GM06990 (cell line): ENCODE data around the gene HSD17B12.

ENCODE experiments used
- DNase-seq: peaks from one replicate; pipeline ENCODE4 v3.0.0-alpha.2; 2011; ENCODE audit not compliant: insufficient read length; ENCODE audit errors: extremely low read depth
- H3K27me3 ChIP-seq: replicated peaks from 2 replicates; pipeline ENCODE4 v1.6.0; 2011; ENCODE audit warnings: low read length; ENCODE audit not compliant: control insufficient read depth, insufficient read depth
- H3K36me3 ChIP-seq: 2 replicates; pipeline ENCODE4 v1.5.1; 2011; ENCODE audit warnings: low read length; ENCODE audit not compliant: control insufficient read depth, insufficient read depth
- H3K4me3 ChIP-seq: replicated peaks from 2 replicates; pipeline ENCODE4 v1.5.1; 2011; ENCODE audit warnings: low read depth, mild to moderate bottlenecking, control low read depth, low read length
- TF ChIP-seq, protein P1 (sequence below): IDR thresholded peaks from 2 replicates; pipeline ENCODE4 v1.5.1; 2011; ENCODE audit warnings: low read length, control low read depth, mild to moderate bottlenecking, inconsistent platforms; ENCODE audit not compliant: insufficient read depth, poor library complexity, severe bottlenecking

The HSD17B12 gene

GRCh38 chr11:43786016-43786415 is 105.5 kb downstream of the HSD17B12 start:
- no peak overlapping the region for H3K4me3 ChIP-seq
- H3K27me3 ChIP-seq: no peaks in the 10 kb centered on the region
- TF ChIP-seq, protein P1, sequence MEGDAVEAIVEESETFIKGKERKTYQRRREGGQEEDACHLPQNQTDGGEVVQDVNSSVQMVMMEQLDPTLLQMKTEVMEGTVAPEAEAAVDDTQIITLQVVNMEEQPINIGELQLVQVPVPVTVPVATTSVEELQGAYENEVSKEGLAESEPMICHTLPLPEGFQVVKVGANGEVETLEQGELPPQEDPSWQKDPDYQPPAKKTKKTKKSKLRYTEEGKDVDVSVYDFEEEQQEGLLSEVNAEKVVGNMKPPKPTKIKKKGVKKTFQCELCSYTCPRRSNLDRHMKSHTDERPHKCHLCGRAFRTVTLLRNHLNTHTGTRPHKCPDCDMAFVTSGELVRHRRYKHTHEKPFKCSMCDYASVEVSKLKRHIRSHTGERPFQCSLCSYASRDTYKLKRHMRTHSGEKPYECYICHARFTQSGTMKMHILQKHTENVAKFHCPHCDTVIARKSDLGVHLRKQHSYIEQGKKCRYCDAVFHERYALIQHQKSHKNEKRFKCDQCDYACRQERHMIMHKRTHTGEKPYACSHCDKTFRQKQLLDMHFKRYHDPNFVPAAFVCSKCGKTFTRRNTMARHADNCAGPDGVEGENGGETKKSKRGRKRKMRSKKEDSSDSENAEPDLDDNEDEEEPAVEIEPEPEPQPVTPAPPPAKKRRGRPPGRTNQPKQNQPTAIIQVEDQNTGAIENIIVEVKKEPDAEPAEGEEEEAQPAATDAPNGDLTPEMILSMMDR: no peak
- peaks cover 4% of the 10 kb centered on the region for H3K36me3 ChIP-seq
- DNase-seq: no peak

- H3K36me3 ChIP-seq: peaks cover 4% of the 10 kb centered on the region
- TF ChIP-seq, protein P1: no peak
- no peak overlapping the region for H3K4me3 ChIP-seq
- H3K27me3 ChIP-seq: no peaks in the 10 kb centered on the region
- no peak for DNase-seq
Observed at GRCh38 chr11:43787824-43788223, 107.3 kb downstream of the HSD17B12 start.

- DNase-seq: no peak
- Histone ChIP-seq H3K4me3 (no peak overlapping the region), H3K27me3 (no peaks in the 10 kb centered on the region), H3K36me3 (peaks cover 4% of the 10 kb centered on the region)
- TF ChIP-seq, protein P1: no peak
Observed at GRCh38 chr11:43788421-43788820, 107.9 kb downstream of the HSD17B12 start.

DNA sequence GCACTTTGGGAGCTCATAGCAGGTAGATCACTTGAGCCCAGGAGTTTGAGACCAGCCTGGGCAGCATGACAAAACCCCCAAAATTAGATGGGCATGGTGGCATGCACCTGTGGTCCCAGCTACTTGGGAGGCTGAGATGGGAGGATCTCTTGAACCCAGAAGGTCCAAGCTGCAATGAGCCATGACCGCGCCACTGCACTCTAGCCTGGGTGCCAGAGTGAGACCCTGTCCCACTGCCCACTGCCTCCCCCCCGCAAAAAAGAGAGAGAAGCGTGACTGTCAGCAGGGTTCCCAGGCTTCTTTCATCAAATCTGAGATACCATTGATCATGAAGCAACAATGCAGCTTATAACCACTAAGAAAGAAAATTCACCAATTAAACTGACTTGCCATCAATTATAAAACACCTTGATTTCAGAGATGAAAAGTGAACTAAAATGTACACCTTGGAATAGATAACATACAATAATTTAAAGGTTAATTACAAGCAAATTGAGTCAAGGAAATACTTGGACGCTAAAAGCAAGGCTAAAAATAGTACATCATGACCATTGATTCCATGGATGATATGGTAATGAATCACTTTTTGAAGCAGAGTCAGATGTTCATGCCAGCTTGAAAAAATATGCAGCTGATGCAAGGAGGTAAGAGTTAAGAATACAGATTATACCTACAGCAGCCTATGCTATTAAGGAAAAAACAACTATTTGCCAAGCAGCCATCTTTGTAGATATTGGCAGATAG is 109.3 kb downstream of the HSD17B12 start:
- H3K27me3 ChIP-seq: no peaks in the 10 kb centered on the region
- H3K4me3 ChIP-seq: no peak overlapping the region
- peaks cover 4% of the 10 kb centered on the region for H3K36me3 ChIP-seq
- TF ChIP-seq, protein P1: no peak
- no peak for DNase-seq

DNA sequence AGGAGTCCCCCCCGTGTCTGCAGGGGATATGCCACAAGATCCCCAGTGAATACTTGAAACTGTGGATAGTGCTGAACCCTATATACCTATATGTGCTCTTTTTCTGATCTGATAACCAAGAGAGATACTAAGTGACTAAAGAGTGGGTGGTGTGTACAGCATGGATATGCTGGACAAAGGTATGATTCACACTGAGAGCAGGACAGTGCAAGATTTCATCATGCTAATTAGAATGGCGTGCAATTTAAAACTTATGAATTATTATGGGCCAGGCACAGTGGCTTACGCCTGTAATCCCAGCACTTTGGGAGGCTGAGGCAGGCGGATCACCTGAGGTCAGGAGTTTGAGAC is 109.9 kb downstream of the HSD17B12 start:
- TF ChIP-seq, protein P1: no peak
- peaks cover 4% of the 10 kb centered on the region for H3K36me3 ChIP-seq
- no peaks in the 10 kb centered on the region for H3K27me3 ChIP-seq
- no peak for DNase-seq
- no peak overlapping the region for H3K4me3 ChIP-seq

- no peak for DNase-seq
- Histone ChIP-seq H3K36me3 (peaks cover 1% of the 10 kb centered on the region), H3K27me3 (no peaks in the 10 kb centered on the region), H3K4me3 (no peak overlapping the region)
- TF ChIP-seq, protein P1: no peak
Observed at GRCh38 chr11:43797337-43797736, 116.8 kb downstream of the HSD17B12 start.
